Endodermal cell (in vitro differentiated cells): Measurements from ENCODE around the gene PURB. TPM values are rescaled to one million over a fixed set of nuclear protein-coding genes. Genes with fewer than 3 reads are reported as not detected.

Source experiments
- DNase-seq: peaks from one replicate; pipeline ENCODE4 v3.0.0-alpha.2; 2017
- H3K27ac ChIP-seq: 2 replicates; pipeline ENCODE4 v1.5.1; 2013; ENCODE audit warnings: mild to moderate bottlenecking, low read depth, low read length, moderate library complexity
- H3K27me3 ChIP-seq: 2 replicates; pipeline ENCODE4 v1.6.1; 2013; ENCODE audit warnings: mild to moderate bottlenecking, low read length, moderate library complexity; ENCODE audit not compliant: insufficient read depth, control insufficient read depth, poor library complexity, severe bottlenecking
- H3K36me3 ChIP-seq: 2 replicates; pipeline ENCODE4 v1.7.0; 2013; ENCODE audit warnings: mild to moderate bottlenecking, low read length, moderate library complexity; ENCODE audit not compliant: control insufficient read depth, insufficient read depth
- H3K4me1 ChIP-seq: one replicate; pipeline ENCODE4 v1.7.0; 2013; ENCODE audit warnings: low read length; ENCODE audit not compliant: control insufficient read depth, insufficient read depth
- H3K4me3 ChIP-seq: 2 replicates; pipeline ENCODE4 v1.5.1; 2013; ENCODE audit warnings: mild to moderate bottlenecking, low read length, moderate library complexity
- H3K9ac ChIP-seq: 2 replicates; pipeline ENCODE4 v1.6.1; 2013; ENCODE audit warnings: mild to moderate bottlenecking, low read length, moderate library complexity; ENCODE audit not compliant: poor library complexity, severe bottlenecking; ENCODE audit errors: extremely low read depth
- H3K9me3 ChIP-seq: 2 replicates; pipeline ENCODE4 v1.6.1; 2013; ENCODE audit warnings: mild to moderate bottlenecking, low read length, moderate library complexity; ENCODE audit not compliant: control insufficient read depth
- H3K27ac Mint-ChIP-seq: 2 replicates; pipeline ENCODE4 v1.8.0; 2020; ENCODE audit warnings: mixed read lengths
- H3K27me3 Mint-ChIP-seq: 2 replicates; pipeline ENCODE4 v1.8.0; 2021; ENCODE audit warnings: mild to moderate bottlenecking, mixed read lengths; ENCODE audit not compliant: insufficient read depth
- H3K36me3 Mint-ChIP-seq: 2 replicates; pipeline ENCODE4 v1.8.0; 2020; ENCODE audit warnings: low read depth, mixed read lengths
- H3K4me1 Mint-ChIP-seq: 2 replicates; pipeline ENCODE4 v1.8.0; 2020; ENCODE audit warnings: mixed read lengths
- H3K4me3 Mint-ChIP-seq: 2 replicates; pipeline ENCODE4 v1.8.0; 2020; ENCODE audit warnings: mild to moderate bottlenecking, moderate library complexity, mixed read lengths
- H3K9me3 Mint-ChIP-seq: 2 replicates; pipeline ENCODE4 v1.8.0; 2020; ENCODE audit warnings: mild to moderate bottlenecking, mixed read lengths
- CTCF ChIP-seq: fragments of 200-600 bp; sonication (generic); conservative IDR thresholded peaks from 2 replicates; pipeline ENCODE4 v1.5.0; 2021; ENCODE audit warnings: antibody characterized with exemption, mild to moderate bottlenecking
- WGBS, 2 experiments: methylation state at CpG; one replicate each; pipeline versions ENCODE4 v1.1.5 to v1.1.7; 2013; ENCODE audit warnings: missing lambda C conversion rate in 2 of 2, mixed read lengths in 1 of 2; ENCODE audit not compliant: insufficient coverage in 1 of 2, insufficient read length in 1 of 2; 5-methylcytosine and 5-hydroxymethylcytosine counted together
- total RNA-seq, 2 donors: library from RNA; stranded (reverse); fragmentation: NEBNext Ultra II Directional in 1 of 2; extraction: Animal tissue kit (Norgen Biotek cat#: 25700) in 1 of 2; gene quantifications; 2 replicates in 1 of 2; 3 replicates in 1 of 2; pipeline ENCODE4 v1.2.1, GENCODE V29; 2021

Gene PURB
- total RNA-seq, 2 donors from 2014 or later, result 24.7 to 29.8 TPM

- no peaks in the 10 kb centered on the region for H3K27me3 ChIP-seq
- no peak overlapping the region for H3K9ac ChIP-seq
- peaks cover 2% of the 10 kb centered on the region for H3K27me3 Mint-ChIP-seq
- 85 to 95% methylated on average over 3 to 4 of the region's 4 CpGs for WGBS, 2 experiments
- no peak overlapping the region for H3K4me3 ChIP-seq
- H3K27ac Mint-ChIP-seq, result no peak overlapping the region
- H3K36me3 Mint-ChIP-seq, result no peaks in the 10 kb centered on the region
- TF ChIP-seq CTCF, result no peak
- H3K27ac ChIP-seq, result peak overlapping the region; percentile 3
- DNase-seq, result no peak
- H3K9me3 ChIP-seq, result no peaks in the 10 kb centered on the region
- no peaks in the 10 kb centered on the region for H3K4me1 ChIP-seq
- peaks cover 4% of the 10 kb centered on the region for H3K9me3 Mint-ChIP-seq
- no peaks in the 10 kb centered on the region for H3K36me3 ChIP-seq
- no peak overlapping the region for H3K4me3 Mint-ChIP-seq
- H3K4me1 Mint-ChIP-seq, result no peaks in the 10 kb centered on the region
Measured at GRCh38 chr7:44894888-44895580, 9.7 kb upstream of the PURB start.

DNA sequence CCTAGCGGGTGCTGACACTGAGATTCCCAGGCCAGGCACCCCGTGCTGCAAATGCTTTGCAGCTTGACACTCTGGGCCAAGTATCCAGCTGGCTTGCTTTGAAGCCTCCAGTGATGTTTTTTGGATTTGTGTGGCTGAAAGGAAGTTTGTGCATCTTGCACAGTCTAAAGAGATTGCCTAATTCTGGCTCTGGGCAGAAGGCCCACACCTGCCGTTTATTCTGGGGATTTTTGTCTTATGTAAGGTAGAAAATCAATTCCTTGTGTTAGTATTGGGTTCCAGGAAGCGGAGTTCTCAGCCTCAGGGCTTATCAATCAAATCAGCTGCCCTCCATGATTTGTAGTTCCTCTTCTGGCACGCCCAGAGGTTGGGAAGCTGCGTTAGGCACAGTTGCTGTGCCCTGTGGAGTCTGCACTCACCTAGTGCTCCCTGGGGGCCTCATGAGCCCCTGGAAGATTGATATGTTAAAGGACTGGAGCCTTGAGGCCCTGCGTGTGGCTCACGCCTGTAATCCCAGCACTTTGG is 8.4 kb upstream of the PURB start:
- Mint-ChIP-seq H3K4me1 (no peaks in the 10 kb centered on the region), H3K27ac (no peak overlapping the region), H3K27me3 (peaks cover 5% of the 10 kb centered on the region), H3K4me3 (no peak overlapping the region), H3K36me3 (no peaks in the 10 kb centered on the region), H3K9me3 (peaks cover 4% of the 10 kb centered on the region)
- WGBS, 2 experiments, result 84 to 92% methylated on average over 5 to 8 of the region's 8 CpGs
- H3K4me1 ChIP-seq, result no peaks in the 10 kb centered on the region
- no peaks in the 10 kb centered on the region for H3K36me3 ChIP-seq
- H3K9me3 ChIP-seq, result no peaks in the 10 kb centered on the region
- no peak for DNase-seq
- H3K9ac ChIP-seq, result no peak overlapping the region
- H3K4me3 ChIP-seq, result no peak overlapping the region
- H3K27me3 ChIP-seq, result no peaks in the 10 kb centered on the region
- TF ChIP-seq CTCF, result no peak
- no peak overlapping the region for H3K27ac ChIP-seq

DNA sequence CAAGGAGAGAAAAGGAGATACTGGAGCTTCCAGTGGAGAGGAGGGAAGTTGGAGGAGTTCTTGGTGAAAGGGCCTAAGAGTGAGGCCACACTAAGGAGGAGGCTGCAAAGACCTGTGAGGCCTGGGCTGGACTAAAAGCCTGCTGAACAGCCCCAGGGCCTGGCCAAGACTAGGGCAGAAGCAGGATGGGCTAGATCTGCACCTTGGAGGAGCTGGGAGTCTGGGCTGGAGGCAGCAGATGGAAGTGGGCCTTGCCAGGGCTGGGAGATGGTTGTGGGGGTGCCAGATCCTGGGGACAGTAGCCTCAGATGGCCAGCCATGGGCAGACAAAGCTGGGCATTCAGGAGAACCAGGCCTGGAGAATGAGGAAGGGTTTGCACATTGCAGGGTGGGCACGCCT is 6.5 kb upstream of the PURB start:
- no peak for TF ChIP-seq CTCF
- Histone ChIP-seq H3K27me3 (no peaks in the 10 kb centered on the region), H3K4me1 (no peaks in the 10 kb centered on the region), H3K4me3 (no peak overlapping the region), H3K27ac (no peak overlapping the region), H3K36me3 (no peaks in the 10 kb centered on the region), H3K9me3 (no peaks in the 10 kb centered on the region), H3K9ac (no peak overlapping the region)
- Mint-ChIP-seq H3K36me3 (no peaks in the 10 kb centered on the region), H3K4me1 (no peaks in the 10 kb centered on the region), H3K4me3 (no peak overlapping the region), H3K27ac (no peak overlapping the region), H3K27me3 (peaks cover 14% of the 10 kb centered on the region), H3K9me3 (no peaks in the 10 kb centered on the region)
- 93 to 100% methylated on average over 1 of the region's 1 CpG for WGBS, 2 experiments
- no peak for DNase-seq
